Endothelial cell of umbilical vein (primary cell): Measurements from ENCODE around the gene TTLL11.

Experiments
- EZH2 ChIP-seq: IDR thresholded peaks from 2 replicates; pipeline ENCODE4 v1.6.1; 2012; ENCODE audit warnings: borderline replicate concordance, low read depth, mild to moderate bottlenecking, moderate library complexity, low read length, inconsistent platforms; ENCODE audit not compliant: severe bottlenecking
- FOS ChIP-seq: IDR thresholded peaks from 2 replicates; pipeline ENCODE4 v1.6.1; 2011; ENCODE audit warnings: mild to moderate bottlenecking, low read length, moderate library complexity, borderline replicate concordance; ENCODE audit not compliant: insufficient read depth
- GATA2 ChIP-seq: IDR thresholded peaks from 2 replicates; pipeline ENCODE4 v1.7.0; 2011; ENCODE audit warnings: low read depth, mild to moderate bottlenecking, moderate library complexity, mixed read lengths, low read length; ENCODE audit not compliant: insufficient read length, insufficient read depth
- JUN ChIP-seq: IDR thresholded peaks from 2 replicates; pipeline ENCODE4 v1.6.1; 2011; ENCODE audit warnings: borderline replicate concordance, low read depth; ENCODE audit not compliant: insufficient read length, insufficient read depth
- MYC ChIP-seq: IDR thresholded peaks from one replicate; pipeline ENCODE4 v1.6.1; 2011; ENCODE audit warnings: mild to moderate bottlenecking, low read depth, low read length
- POLR2A ChIP-seq: IDR thresholded peaks from 2 replicates; pipeline ENCODE4 v1.6.1; 2012; ENCODE audit warnings: low read depth, mild to moderate bottlenecking, control low read depth, low read length
- POLR2AphosphoS5 ChIP-seq: IDR thresholded peaks from 2 replicates; pipeline ENCODE4 v1.6.1; 2012; ENCODE audit warnings: low read depth, mild to moderate bottlenecking, control low read depth, low read length, moderate library complexity; ENCODE audit not compliant: insufficient read depth
- TF ChIP-seq, protein P1 (sequence below), 2 donors: IDR thresholded peaks; 1 replicate in 1 of 2; 2 replicates in 1 of 2; pipeline ENCODE4 v1.5.1; 2011; ENCODE audit warnings: low read length in 2 of 2, mild to moderate bottlenecking in 2 of 2, moderate library complexity in 2 of 2, control low read depth in 1 of 2, inconsistent platforms in 1 of 2, low read depth in 1 of 2; ENCODE audit not compliant: insufficient read depth in 1 of 2; ENCODE audit errors: extremely low read depth in 1 of 2
- TF ChIP-seq, protein P2 (sequence below): IDR thresholded peaks from 2 replicates; pipeline ENCODE4 v1.6.1; 2011; ENCODE audit not compliant: insufficient read depth, insufficient read length

- TF ChIP-seq, protein P1, sequence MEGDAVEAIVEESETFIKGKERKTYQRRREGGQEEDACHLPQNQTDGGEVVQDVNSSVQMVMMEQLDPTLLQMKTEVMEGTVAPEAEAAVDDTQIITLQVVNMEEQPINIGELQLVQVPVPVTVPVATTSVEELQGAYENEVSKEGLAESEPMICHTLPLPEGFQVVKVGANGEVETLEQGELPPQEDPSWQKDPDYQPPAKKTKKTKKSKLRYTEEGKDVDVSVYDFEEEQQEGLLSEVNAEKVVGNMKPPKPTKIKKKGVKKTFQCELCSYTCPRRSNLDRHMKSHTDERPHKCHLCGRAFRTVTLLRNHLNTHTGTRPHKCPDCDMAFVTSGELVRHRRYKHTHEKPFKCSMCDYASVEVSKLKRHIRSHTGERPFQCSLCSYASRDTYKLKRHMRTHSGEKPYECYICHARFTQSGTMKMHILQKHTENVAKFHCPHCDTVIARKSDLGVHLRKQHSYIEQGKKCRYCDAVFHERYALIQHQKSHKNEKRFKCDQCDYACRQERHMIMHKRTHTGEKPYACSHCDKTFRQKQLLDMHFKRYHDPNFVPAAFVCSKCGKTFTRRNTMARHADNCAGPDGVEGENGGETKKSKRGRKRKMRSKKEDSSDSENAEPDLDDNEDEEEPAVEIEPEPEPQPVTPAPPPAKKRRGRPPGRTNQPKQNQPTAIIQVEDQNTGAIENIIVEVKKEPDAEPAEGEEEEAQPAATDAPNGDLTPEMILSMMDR (IDR thresholded peaks at IDR 0.05; ENCODE audit: extremely low read depth in 1 of 2, insufficient read depth in 1 of 2, low read depth in 1 of 2, low read length in 2 of 2): no peak
- TF ChIP-seq, protein P2, sequence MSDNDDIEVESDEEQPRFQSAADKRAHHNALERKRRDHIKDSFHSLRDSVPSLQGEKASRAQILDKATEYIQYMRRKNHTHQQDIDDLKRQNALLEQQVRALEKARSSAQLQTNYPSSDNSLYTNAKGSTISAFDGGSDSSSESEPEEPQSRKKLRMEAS: no peak
- TF ChIP-seq POLR2A (no peak), GATA2 (no peak), POLR2AphosphoS5 (no peak), MYC (no peak), EZH2 (no peak), FOS (no peak), JUN (no peak)
These were observed 77.8 kb downstream of the TTLL11 start for GRCh38 chr9:122015170-122015821.
